Upper lobe of left lung (tissue), 6 donors: ENCODE data around the gene HOXD12. TPM values are rescaled to one million over a fixed set of nuclear protein-coding genes. Genes with fewer than 3 reads are reported as not detected.

Experiments used
- ATAC-seq, 2 donors: fragments of 200-7000 bp; cut with Tn5 transposase; one replicate each; pipeline ENCODE4 v1.9.1; 2022; ENCODE audit warnings: mild to moderate bottlenecking in 2 of 2, moderate library complexity in 2 of 2; ENCODE audit not compliant: low FRiP score in 2 of 2
- DNase-seq, 2 donors: peaks; one replicate each; pipeline ENCODE4 v3.0.0-alpha.2; 2019 to 2020
- H3K27ac ChIP-seq, 4 donors: fragments of 200-600 bp; sonication (generic); one replicate each; pipeline ENCODE4 v1.5.1; 2016 to 2019
- H3K27me3 ChIP-seq, 4 donors: fragments of 200-600 bp; sonication (generic); one replicate each; pipeline ENCODE4 v1.5.1; 2017 to 2019
- H3K36me3 ChIP-seq, 4 donors: fragments of 200-600 bp; sonication (generic); one replicate each; pipeline ENCODE4 v1.5.1; 2016 to 2019
- H3K4me1 ChIP-seq, 4 donors: fragments of 200-600 bp; sonication (generic); one replicate each; pipeline ENCODE4 v1.5.1; 2018 to 2019
- H3K4me3 ChIP-seq, 4 donors: fragments of 200-600 bp; sonication (generic); one replicate each; pipeline ENCODE4 v1.5.1; 2017 to 2019; ENCODE audit warnings: mild to moderate bottlenecking in 2 of 4, moderate library complexity in 1 of 4
- H3K9me3 ChIP-seq, 4 donors: fragments of 200-600 bp; sonication (generic); one replicate each; pipeline ENCODE4 v1.5.1; 2018 to 2019
- EP300 ChIP-seq, 4 donors: sonication (generic); formaldehyde crosslinking; IDR thresholded peaks; one replicate each; pipeline ENCODE4 v1.5.1; 2017; ENCODE audit warnings: antibody characterized with exemption in 4 of 4, control low read depth in 2 of 4
- POLR2A ChIP-seq, 4 donors: fragments of 450-650 bp; IDR thresholded peaks; one replicate each; pipeline ENCODE4 v1.5.1; 2016 to 2017; ENCODE audit warnings: antibody characterized with exemption in 4 of 4, mild to moderate bottlenecking in 2 of 4
- POLR2AphosphoS5 ChIP-seq, 2 donors: sonication (generic); formaldehyde crosslinking; IDR thresholded peaks; one replicate each; pipeline ENCODE4 v1.5.1; 2017; ENCODE audit warnings: antibody characterized with exemption in 2 of 2
- WGBS, 2 donors: methylation state at CpG; one replicate each; pipeline ENCODE4 v1.1.5; 2017 to 2018; 5-methylcytosine and 5-hydroxymethylcytosine counted together
- total RNA-seq, 6 donors: library from RNA; depleted of rRNA in 4 of 6; stranded (reverse); fragments of >200 nt in 4 of 6; gene quantifications; one replicate each; pipeline versions ENCODE4 v1.1.0 to v1.2.1, GENCODE V29; 2016 to 2021
- TF ChIP-seq, protein P1 (sequence below), 6 experiments: fragments of 450-650 bp in 4 of 6; fragments of 200-600 bp in 2 of 6; sonication (generic) in 2 of 6; IDR thresholded peaks; one replicate each; pipeline ENCODE4 v1.5.1; 2016 to 2019; ENCODE audit warnings: antibody characterized with exemption in 6 of 6
- donor health status: DM: no; HTN: no; CAD: no; lungs with moderate emphysema.
- donor health status: DM: no; HTN: yes; CAD: no; lungs with severe emphysema.

The HOXD12 gene
- total RNA-seq, 6 donors from 2014 or later: not detected

DNA sequence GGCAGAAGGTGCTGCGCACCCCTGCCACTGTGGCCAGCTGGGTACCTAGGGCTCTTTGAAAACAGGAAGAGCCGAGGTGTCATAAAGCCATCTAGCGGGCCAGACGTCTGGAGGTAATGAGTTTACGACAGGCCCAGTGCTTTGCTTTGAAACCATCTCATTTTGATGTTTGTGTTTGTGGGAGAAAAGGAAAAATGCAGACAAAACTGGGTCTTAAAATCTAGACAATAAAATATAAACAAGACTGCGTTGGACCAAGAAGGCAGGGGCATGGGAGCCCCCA lies 26.1 kb downstream of the HOXD12 start:
- H3K27me3 ChIP-seq: peaks cover 0 to 86% (median 63%) of the 10 kb centered on the region in 4 donors

GRCh38 chr2:176126929-176127773 lies 27.6 kb downstream of the HOXD12 start:
- ATAC-seq (no peak), DNase-seq (no peak)
- TF ChIP-seq, protein P1, sequence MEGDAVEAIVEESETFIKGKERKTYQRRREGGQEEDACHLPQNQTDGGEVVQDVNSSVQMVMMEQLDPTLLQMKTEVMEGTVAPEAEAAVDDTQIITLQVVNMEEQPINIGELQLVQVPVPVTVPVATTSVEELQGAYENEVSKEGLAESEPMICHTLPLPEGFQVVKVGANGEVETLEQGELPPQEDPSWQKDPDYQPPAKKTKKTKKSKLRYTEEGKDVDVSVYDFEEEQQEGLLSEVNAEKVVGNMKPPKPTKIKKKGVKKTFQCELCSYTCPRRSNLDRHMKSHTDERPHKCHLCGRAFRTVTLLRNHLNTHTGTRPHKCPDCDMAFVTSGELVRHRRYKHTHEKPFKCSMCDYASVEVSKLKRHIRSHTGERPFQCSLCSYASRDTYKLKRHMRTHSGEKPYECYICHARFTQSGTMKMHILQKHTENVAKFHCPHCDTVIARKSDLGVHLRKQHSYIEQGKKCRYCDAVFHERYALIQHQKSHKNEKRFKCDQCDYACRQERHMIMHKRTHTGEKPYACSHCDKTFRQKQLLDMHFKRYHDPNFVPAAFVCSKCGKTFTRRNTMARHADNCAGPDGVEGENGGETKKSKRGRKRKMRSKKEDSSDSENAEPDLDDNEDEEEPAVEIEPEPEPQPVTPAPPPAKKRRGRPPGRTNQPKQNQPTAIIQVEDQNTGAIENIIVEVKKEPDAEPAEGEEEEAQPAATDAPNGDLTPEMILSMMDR (IDR thresholded peaks at IDR 0.05): peak; percentile 57 to 86 (median 81)
- TF ChIP-seq POLR2A (IDR thresholded peaks at IDR 0.05): no peak
- Histone ChIP-seq H3K4me1 (peaks cover 29 to 42% (median 34%) of the 10 kb centered on the region in 4 donors), H3K27ac (no peak overlapping the region), H3K27me3 (peaks cover 0 to 85% (median 58%) of the 10 kb centered on the region in 4 donors), H3K36me3 (no peaks in the 10 kb centered on the region), H3K9me3 (no peaks in the 10 kb centered on the region), H3K4me3 (no peak overlapping the region)
- 4 to 5% methylated on average over 13 of the region's 13 CpGs for WGBS, 2 donors

More for the DNA sequence above, 26.1 kb downstream of the HOXD12 start:
- DNase-seq (no peak), ATAC-seq (no peak)
- no peak overlapping the region for H3K27ac ChIP-seq
- 16 to 26% methylated on average over 6 of the region's 6 CpGs for WGBS, 2 donors
- peaks cover 0 to 5% (median 0%) of the 10 kb centered on the region in 4 donors for H3K9me3 ChIP-seq
- H3K4me3 ChIP-seq: no peak overlapping the region
- no peaks in the 10 kb centered on the region for H3K36me3 ChIP-seq
- peaks cover 26 to 49% (median 35%) of the 10 kb centered on the region in 4 donors for H3K4me1 ChIP-seq
- no peak for TF ChIP-seq EP300 (IDR thresholded peaks at IDR 0.05)
- TF ChIP-seq POLR2A (IDR thresholded peaks at IDR 0.05): no peak
- TF ChIP-seq, protein P1 (IDR thresholded peaks at IDR 0.05): no peak
- TF ChIP-seq POLR2AphosphoS5 (IDR thresholded peaks at IDR 0.05): no peak

DNA sequence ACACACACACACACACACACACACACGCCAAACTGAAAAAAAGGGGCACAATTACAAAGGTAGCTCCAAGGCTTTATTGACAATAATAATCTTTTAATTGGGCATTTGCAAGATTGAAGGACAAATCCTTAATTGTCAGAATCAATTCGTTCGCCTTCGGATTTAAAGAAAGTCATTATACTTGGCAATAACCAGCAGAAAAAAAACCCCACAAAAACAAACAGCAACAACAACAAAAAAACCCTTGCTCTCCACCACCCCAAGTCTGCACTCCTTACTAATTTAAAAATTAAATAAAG lies 28.1 kb downstream of the HOXD12 start:
- Histone ChIP-seq H3K9me3 (no peaks in the 10 kb centered on the region), H3K27me3 (peaks cover 0 to 85% (median 55%) of the 10 kb centered on the region in 4 donors), H3K27ac (no peak overlapping the region), H3K4me3 (no peak overlapping the region), H3K36me3 (no peaks in the 10 kb centered on the region), H3K4me1 (peaks cover 27 to 40% (median 30%) of the 10 kb centered on the region in 4 donors)
- no peak for DNase-seq
- TF ChIP-seq, protein P1 (IDR thresholded peaks at IDR 0.05): no peak
- no peak for TF ChIP-seq POLR2AphosphoS5 (IDR thresholded peaks at IDR 0.05)
- 11 to 24% methylated on average over 4 of the region's 4 CpGs for WGBS, 2 donors
- no peak for ATAC-seq

DNA sequence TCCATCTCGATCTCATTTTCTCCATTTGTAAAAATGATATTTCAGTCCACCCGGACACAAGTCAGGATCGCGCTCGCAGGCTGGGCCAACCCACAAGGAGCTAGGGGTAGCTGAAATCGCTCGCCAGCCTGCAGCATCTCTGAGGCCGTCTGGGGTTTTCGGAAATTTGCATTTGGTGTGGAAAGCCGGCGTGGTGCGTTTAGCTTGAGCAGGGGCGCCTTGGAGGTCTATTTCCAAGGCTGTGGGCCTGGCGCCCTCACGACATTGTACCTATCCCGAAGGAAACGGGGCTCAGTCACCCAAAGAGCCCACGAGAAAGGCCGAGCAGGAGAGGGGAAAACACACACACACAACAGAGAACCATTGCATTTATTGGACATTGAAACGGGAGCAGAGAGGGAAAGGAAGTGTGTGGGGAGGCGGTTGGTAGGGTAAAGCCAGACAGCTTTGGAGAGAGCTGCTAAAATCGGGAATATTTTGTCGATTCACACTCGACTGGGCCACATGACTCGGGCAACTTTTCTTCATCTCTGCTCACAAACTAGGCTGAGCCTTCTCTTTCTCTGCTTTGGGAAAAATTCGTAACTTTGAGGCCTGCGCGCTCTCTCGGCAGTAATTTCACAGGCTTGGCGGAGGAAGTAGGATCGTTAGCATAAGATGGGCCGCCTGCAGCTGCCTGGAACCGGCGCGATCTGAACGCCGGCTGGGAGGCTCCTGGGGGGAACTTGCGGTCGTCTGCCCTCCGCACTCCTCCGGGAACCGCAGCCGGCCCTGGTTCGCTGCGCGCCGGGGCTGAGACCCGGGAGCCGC lies 28.8 kb downstream of the HOXD12 start:
- Histone ChIP-seq H3K36me3 (no peaks in the 10 kb centered on the region), H3K27ac (no peak overlapping the region), H3K9me3 (no peaks in the 10 kb centered on the region), H3K27me3 (peaks cover 0 to 85% (median 50%) of the 10 kb centered on the region in 4 donors), H3K4me1 (peaks cover 20 to 33% (median 24%) of the 10 kb centered on the region in 4 donors), H3K4me3 (no peak overlapping the region)
- DNase-seq (no peak), ATAC-seq (no peak)
- 14 to 17% methylated on average over 27 to 42 of the region's 49 CpGs for WGBS, 2 donors
- no peak for TF ChIP-seq POLR2A (IDR thresholded peaks at IDR 0.05)
- TF ChIP-seq EP300 (IDR thresholded peaks at IDR 0.05): no peak
- no peak for TF ChIP-seq POLR2AphosphoS5 (IDR thresholded peaks at IDR 0.05)
- TF ChIP-seq, protein P1 (IDR thresholded peaks at IDR 0.05): no peak
